Erythroblast (primary cell): ENCODE data around the gene CNST.

Experiments used
- GATA1 ChIP-seq: IDR thresholded peaks from 2 replicates; pipeline ENCODE4 v1.6.1; 2011; ENCODE audit warnings: low read depth, mild to moderate bottlenecking, control low read depth, low read length, moderate library complexity
- POLR2A ChIP-seq: IDR thresholded peaks from 2 replicates; pipeline ENCODE4 v1.6.1; 2011; ENCODE audit warnings: mild to moderate bottlenecking, low read length

DNA sequence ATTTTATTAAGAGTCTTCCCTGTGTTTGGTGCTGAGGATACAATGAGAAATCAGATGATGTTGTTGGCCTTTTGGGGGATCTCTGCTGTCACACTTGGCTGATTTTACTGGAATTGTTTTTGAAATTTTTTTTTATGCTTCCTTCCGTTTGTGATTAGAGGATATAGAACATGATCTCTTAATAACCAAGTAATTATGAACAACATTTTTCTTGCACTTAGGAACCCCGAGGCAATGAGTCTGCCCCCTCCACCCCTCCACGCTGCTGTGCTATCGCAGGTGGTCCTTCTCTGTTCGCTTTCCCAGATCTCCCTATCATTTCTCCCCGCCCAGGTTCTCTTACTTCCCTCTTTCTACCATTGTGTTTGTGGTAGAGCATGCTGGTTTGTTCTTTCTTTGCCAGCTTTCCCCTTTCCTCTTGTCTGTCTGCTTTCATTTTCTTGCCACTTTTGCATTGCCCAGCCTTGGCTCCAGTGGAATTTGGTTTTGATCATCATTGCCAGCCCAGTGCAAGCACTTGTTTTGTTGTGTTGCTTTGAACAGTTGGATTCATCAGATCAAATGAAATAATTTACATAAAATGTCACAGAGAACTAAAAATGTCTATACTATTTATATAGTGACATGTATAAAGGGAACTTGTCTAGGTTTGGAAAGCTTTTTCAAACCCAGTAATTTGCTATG, 84.9 kb downstream of the CNST start:
- TF ChIP-seq POLR2A (no peak), GATA1 (no peak)
